ENCODE measurements around the gene HS6ST2. TPM values are rescaled to one million over a fixed set of nuclear protein-coding genes. Genes with fewer than 3 reads are reported as not detected.

HS6ST2 gene
- total RNA-seq, 1 donor from 2014 or later: 35.8 TPM

DNA sequence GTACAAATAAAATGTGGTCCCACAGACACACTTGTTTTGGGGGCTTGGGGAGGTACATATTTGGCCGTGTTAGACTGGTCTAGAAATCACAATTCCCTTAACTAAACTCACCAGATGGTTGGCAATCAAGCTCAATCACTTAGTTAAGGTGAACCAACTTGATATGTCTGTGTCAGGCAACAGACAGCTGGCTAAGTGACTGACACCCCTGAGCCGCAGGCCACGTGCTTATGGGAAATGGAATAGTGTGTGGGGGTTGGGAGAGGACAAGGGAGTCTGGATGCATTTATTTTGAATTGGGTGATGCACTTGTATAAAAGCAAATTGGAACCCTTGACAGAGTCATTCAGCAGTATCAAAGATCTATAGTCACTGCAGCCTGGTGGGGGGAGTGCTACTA lies 209.0 kb downstream of the HS6ST2 start:
- no peak for DNase-seq (ENCODE audit: extremely low spot score, unreplicated experiment)
- TF ChIP-seq, protein P1, sequence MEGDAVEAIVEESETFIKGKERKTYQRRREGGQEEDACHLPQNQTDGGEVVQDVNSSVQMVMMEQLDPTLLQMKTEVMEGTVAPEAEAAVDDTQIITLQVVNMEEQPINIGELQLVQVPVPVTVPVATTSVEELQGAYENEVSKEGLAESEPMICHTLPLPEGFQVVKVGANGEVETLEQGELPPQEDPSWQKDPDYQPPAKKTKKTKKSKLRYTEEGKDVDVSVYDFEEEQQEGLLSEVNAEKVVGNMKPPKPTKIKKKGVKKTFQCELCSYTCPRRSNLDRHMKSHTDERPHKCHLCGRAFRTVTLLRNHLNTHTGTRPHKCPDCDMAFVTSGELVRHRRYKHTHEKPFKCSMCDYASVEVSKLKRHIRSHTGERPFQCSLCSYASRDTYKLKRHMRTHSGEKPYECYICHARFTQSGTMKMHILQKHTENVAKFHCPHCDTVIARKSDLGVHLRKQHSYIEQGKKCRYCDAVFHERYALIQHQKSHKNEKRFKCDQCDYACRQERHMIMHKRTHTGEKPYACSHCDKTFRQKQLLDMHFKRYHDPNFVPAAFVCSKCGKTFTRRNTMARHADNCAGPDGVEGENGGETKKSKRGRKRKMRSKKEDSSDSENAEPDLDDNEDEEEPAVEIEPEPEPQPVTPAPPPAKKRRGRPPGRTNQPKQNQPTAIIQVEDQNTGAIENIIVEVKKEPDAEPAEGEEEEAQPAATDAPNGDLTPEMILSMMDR (conservative IDR thresholded peaks at IDR 0.05): no peak
- peaks cover 26% of the 10 kb centered on the region for H3K4me1 Mint-ChIP-seq (ENCODE audit: unreplicated experiment)
- H3K36me3 Mint-ChIP-seq: peaks cover 3% of the 10 kb centered on the region
- H3K27ac Mint-ChIP-seq: no peak overlapping the region
- no peaks in the 10 kb centered on the region for H3K9me3 Mint-ChIP-seq
- no peak overlapping the region for H3K4me3 Mint-ChIP-seq
- H3K27me3 Mint-ChIP-seq: no peaks in the 10 kb centered on the region

DNA sequence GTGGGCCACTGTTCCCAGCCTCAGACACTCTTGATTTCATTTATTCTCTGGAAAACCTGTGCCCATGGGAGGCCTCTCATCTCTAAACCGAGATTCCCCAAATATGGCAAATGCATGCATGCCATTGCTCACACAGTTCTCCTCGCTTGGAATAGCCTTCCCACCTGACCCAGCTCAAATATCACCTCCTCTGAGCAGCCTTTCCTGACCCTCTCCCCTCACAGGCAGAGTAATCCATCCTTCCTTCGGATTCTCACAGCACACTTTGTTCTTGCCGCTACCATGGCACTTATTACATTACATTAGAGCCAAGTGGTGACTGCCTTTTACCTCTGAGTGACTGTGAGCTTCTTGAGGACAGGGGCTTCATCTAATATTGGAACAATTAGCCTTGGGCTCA lies 209.5 kb downstream of the HS6ST2 start:
- TF ChIP-seq, protein P1 (conservative IDR thresholded peaks at IDR 0.05): no peak
- Mint-ChIP-seq H3K27me3 (no peaks in the 10 kb centered on the region), H3K4me1 (ENCODE audit: unreplicated experiment) (peaks cover 27% of the 10 kb centered on the region), H3K27ac (no peak overlapping the region), H3K36me3 (peaks cover 3% of the 10 kb centered on the region), H3K4me3 (no peak overlapping the region), H3K9me3 (no peaks in the 10 kb centered on the region)
- DNase-seq (ENCODE audit: extremely low spot score, unreplicated experiment): no peak

DNA sequence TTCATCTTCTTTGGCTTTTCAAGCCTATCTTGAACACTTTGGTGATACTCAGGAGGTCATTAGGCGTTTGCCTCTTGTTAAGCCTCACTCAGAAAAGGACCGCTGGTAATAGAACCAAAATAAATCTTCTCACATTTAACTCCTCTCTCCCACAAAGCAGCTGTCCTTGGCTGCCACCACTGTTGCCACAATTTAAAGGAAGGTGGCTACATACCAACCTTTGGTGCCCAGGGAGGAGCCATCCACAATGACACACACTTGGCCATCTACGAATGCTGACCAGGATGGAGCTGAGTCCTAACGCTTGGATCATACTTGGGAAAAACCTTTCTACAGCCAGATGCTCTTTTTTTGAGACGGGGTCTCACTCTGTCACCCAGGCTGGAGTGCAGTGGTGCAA lies 210.2 kb downstream of the HS6ST2 start:
- TF ChIP-seq, protein P1 (conservative IDR thresholded peaks at IDR 0.05): no peak
- Mint-ChIP-seq H3K9me3 (no peaks in the 10 kb centered on the region), H3K4me1 (ENCODE audit: unreplicated experiment) (peaks cover 27% of the 10 kb centered on the region), H3K27me3 (no peaks in the 10 kb centered on the region), H3K27ac (no peak overlapping the region), H3K36me3 (peaks cover 3% of the 10 kb centered on the region), H3K4me3 (no peak overlapping the region)
- DNase-seq (ENCODE audit: extremely low spot score, unreplicated experiment): no peak

DNA sequence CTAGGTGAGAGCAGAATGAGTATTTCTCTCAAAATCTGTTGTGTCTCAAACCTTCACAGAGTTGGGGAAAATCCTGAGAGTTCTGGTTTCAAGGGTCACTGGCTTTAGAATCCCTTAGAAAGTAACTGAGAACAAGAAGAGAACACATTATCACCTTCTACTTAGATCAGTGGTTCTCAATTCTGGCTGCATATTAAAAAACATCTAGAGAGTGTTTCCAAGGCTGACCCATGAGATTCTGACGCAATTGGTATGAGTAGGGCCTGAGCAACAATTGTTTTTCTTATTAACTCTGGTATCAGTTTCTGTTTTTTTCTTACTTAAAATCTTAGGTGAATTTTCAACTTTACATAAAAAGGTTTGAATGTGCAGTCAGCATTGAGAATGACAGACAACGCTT lies 212.8 kb downstream of the HS6ST2 start:
- peaks cover 25% of the 10 kb centered on the region for H3K4me1 Mint-ChIP-seq (ENCODE audit: unreplicated experiment)
- H3K36me3 Mint-ChIP-seq: no peaks in the 10 kb centered on the region
- H3K9me3 Mint-ChIP-seq: no peaks in the 10 kb centered on the region
- H3K27me3 Mint-ChIP-seq: no peaks in the 10 kb centered on the region
- no peak overlapping the region for H3K4me3 Mint-ChIP-seq
- no peak overlapping the region for H3K27ac Mint-ChIP-seq
- DNase-seq (ENCODE audit: extremely low spot score, unreplicated experiment): no peak
- TF ChIP-seq, protein P1 (conservative IDR thresholded peaks at IDR 0.05): no peak

DNA sequence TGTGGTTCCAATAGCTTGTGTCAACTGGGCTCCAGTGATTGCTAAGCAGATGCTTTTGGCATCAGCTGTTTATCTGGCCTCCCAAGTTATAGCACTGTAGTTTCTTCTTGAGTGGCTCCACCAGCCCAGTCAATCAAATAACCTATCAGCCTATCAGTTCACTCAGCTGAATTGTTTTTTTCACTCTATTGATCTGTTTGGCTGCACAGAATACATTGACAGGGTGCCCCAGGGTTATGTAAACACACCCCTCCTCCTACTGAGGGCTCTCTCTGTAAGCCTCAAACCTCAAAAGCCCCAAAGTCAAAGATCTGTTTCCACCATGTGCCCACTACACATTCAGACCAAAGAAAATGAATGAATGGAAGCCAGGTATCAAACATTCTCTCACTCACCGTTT lies 214.0 kb downstream of the HS6ST2 start:
- TF ChIP-seq, protein P1 (conservative IDR thresholded peaks at IDR 0.05): no peak

DNA sequence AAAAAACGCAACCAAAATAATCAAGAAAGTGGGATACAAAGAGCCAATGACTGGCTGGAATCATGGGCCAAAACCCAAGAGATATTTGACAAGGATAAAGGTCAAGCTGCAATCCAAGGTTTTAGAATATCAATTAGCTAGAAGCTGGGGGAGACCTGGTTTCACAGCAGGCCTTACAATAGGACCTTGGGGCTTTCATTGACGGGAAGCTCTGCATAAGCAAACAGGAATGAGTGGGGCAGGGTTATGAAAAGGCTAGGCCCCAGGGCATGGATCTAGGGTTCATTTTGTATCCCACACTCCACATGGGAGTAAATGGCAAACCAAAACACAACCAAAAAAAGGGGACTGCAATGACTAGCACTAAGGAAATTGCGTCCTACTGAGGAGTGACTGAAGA lies 215.3 kb downstream of the HS6ST2 start:
- Mint-ChIP-seq H3K36me3 (no peaks in the 10 kb centered on the region), H3K4me3 (no peak overlapping the region), H3K4me1 (ENCODE audit: unreplicated experiment) (peaks cover 24% of the 10 kb centered on the region), H3K27me3 (no peaks in the 10 kb centered on the region), H3K27ac (no peak overlapping the region), H3K9me3 (no peaks in the 10 kb centered on the region)
- TF ChIP-seq, protein P1 (conservative IDR thresholded peaks at IDR 0.05): no peak
- no peak for DNase-seq (ENCODE audit: extremely low spot score, unreplicated experiment)

More for the DNA sequence above, 214.0 kb downstream of the HS6ST2 start:
- H3K36me3 Mint-ChIP-seq: no peaks in the 10 kb centered on the region
- no peaks in the 10 kb centered on the region for H3K9me3 Mint-ChIP-seq
- H3K27me3 Mint-ChIP-seq: no peaks in the 10 kb centered on the region
- H3K27ac Mint-ChIP-seq: no peak overlapping the region
- no peak for DNase-seq (ENCODE audit: extremely low spot score, unreplicated experiment)
- H3K4me3 Mint-ChIP-seq: no peak overlapping the region
- H3K4me1 Mint-ChIP-seq (ENCODE audit: unreplicated experiment): peaks cover 19% of the 10 kb centered on the region

Data from type B pancreatic cell (in vitro differentiated cells).